Activated naive CD4-positive, alpha-beta T cell treated with anti-CD3 and anti-CD28 coated beads for 36 hours (primary cell): ENCODE data around the gene HTT-AS. TPM values are rescaled to one million over a fixed set of nuclear protein-coding genes. Genes with fewer than 3 reads are reported as not detected.
"Not testable (repeated sequence)": the region's sequence is repeated elsewhere in the genome, so short reads cannot be mapped to it uniquely, and the experiment has no call there.

ENCODE experiments used
- CTCF ChIA-PET: fragments of 350-600 bp; sonication (Branson Sonifier 250); formaldehyde crosslinking; loops from one replicate; lab custom pipeline; 2021; ENCODE audit warnings: antibody characterized with exemption; lab: Charles Lee
- DNase-seq: peaks from one replicate; pipeline ENCODE4 v3.0.0-alpha.2; 2020
- H3K27ac Mint-ChIP-seq: one replicate; pipeline ENCODE4 v1.8.0; 2021; ENCODE audit warnings: mild to moderate bottlenecking, mixed read lengths
- H3K27me3 Mint-ChIP-seq: one replicate; pipeline ENCODE4 v1.8.0; 2021; ENCODE audit warnings: low read depth, mixed read lengths
- H3K36me3 Mint-ChIP-seq: one replicate; pipeline ENCODE4 v1.8.0; 2021; ENCODE audit warnings: low read depth, mixed read lengths
- H3K4me1 Mint-ChIP-seq: one replicate; pipeline ENCODE4 v1.8.0; 2021; ENCODE audit warnings: low read depth, mixed read lengths
- H3K4me3 Mint-ChIP-seq: one replicate; pipeline ENCODE4 v1.8.0; 2021; ENCODE audit warnings: mild to moderate bottlenecking, moderate library complexity, mixed read lengths
- H3K9me3 Mint-ChIP-seq: one replicate; pipeline ENCODE4 v1.8.0; 2021; ENCODE audit warnings: mixed read lengths
- intact Hi-C: fragments of 100-400 bp; cut with micrococcal nuclease; formaldehyde crosslinking; loops from one replicate; pipeline ENCODE4 v1.15.1; 2023
- total RNA-seq, 2 experiments: library from RNA; stranded (reverse); gene quantifications; one replicate each; pipeline ENCODE4 v1.2.3, GENCODE V29; 2021

The HTT-AS gene
- total RNA-seq, 2 experiments from 2014 or later, result not detected

- no peaks in the 10 kb centered on the region for H3K9me3 Mint-ChIP-seq
- intact Hi-C loops, result no loop called here
- no peak overlapping the region for H3K4me3 Mint-ChIP-seq
- no peaks in the 10 kb centered on the region for H3K27me3 Mint-ChIP-seq
- peaks cover 41% of the 10 kb centered on the region for H3K36me3 Mint-ChIP-seq
- CTCF ChIA-PET, result interaction anchor here (0.6 to 1.0 kb wide), 4 partner anchors 22 to 234 kb away, joined by 3 read pairs; no protein-coding TSS in a partner anchor
- no peak overlapping the region for H3K27ac Mint-ChIP-seq
- H3K4me1 Mint-ChIP-seq, result peaks cover 4% of the 10 kb centered on the region
- no peak for DNase-seq
These were observed 37.9 kb upstream of the HTT-AS start for GRCh38 chr4:3112201-3112600.

- H3K4me3 Mint-ChIP-seq, result no peak overlapping the region
- H3K4me1 Mint-ChIP-seq, result peaks cover 10% of the 10 kb centered on the region
- intact Hi-C loops, result no loop called here
- no peaks in the 10 kb centered on the region for H3K9me3 Mint-ChIP-seq
- H3K27me3 Mint-ChIP-seq, result no peaks in the 10 kb centered on the region
- CTCF ChIA-PET, result interaction anchor here (1.0 to 1.2 kb wide), 2 partner anchors 36 to 235 kb away, joined by 3 read pairs; no protein-coding TSS in a partner anchor
- H3K27ac Mint-ChIP-seq, result no peak overlapping the region
- H3K36me3 Mint-ChIP-seq, result peaks cover 44% of the 10 kb centered on the region
- no peak for DNase-seq
These were observed 37.1 kb upstream of the HTT-AS start for GRCh38 chr4:3111461-3111860.

- DNase-seq, result no peak
- Mint-ChIP-seq H3K27ac (no peak overlapping the region), H3K36me3 (peaks cover 29% of the 10 kb centered on the region), H3K9me3 (no peaks in the 10 kb centered on the region), H3K4me1 (peaks cover 17% of the 10 kb centered on the region), H3K27me3 (no peaks in the 10 kb centered on the region), H3K4me3 (no peak overlapping the region)
- CTCF ChIA-PET, result interaction anchor here (0.5 to 3.9 kb wide), 6 partner anchors 15 to 238 kb away, joined by 3 to 13 read pairs (median 6); no protein-coding TSS in a partner anchor
- intact Hi-C loops, result loop anchor here (5.0 kb wide), 2 partner anchors 134 to 774 kb away; no protein-coding TSS in a partner anchor
These were observed 33.9 kb upstream of the HTT-AS start for GRCh38 chr4:3108211-3108610.

GRCh38 chr4:3107691-3108121, 33.4 kb upstream of the HTT-AS start:
- CTCF ChIA-PET, result interaction anchor here (0.5 to 3.9 kb wide), 10 partner anchors 12 to 334 kb away, joined by 3 to 13 read pairs (median 4); partner anchors contain the start of gene HGFAC
- H3K27ac Mint-ChIP-seq, result no peak overlapping the region
- H3K36me3 Mint-ChIP-seq, result peaks cover 29% of the 10 kb centered on the region
- no peak for DNase-seq
- intact Hi-C loops, result loop anchor here (2.0 to 5.0 kb wide), 4 partner anchors 87 to 775 kb away; no protein-coding TSS in a partner anchor
- no peaks in the 10 kb centered on the region for H3K27me3 Mint-ChIP-seq
- no peak overlapping the region for H3K4me3 Mint-ChIP-seq
- no peaks in the 10 kb centered on the region for H3K9me3 Mint-ChIP-seq
- H3K4me1 Mint-ChIP-seq, result peaks cover 17% of the 10 kb centered on the region

GRCh38 chr4:3107271-3107670, 32.9 kb upstream of the HTT-AS start:
- Mint-ChIP-seq H3K36me3 (peaks cover 29% of the 10 kb centered on the region), H3K27ac (no peak overlapping the region), H3K4me1 (peaks cover 17% of the 10 kb centered on the region), H3K4me3 (no peak overlapping the region), H3K9me3 (no peaks in the 10 kb centered on the region), H3K27me3 (no peaks in the 10 kb centered on the region)
- no peak for DNase-seq
- CTCF ChIA-PET, result interaction anchor here (0.6 to 3.9 kb wide), 16 partner anchors 8 to 373 kb away, joined by 3 to 13 read pairs (median 4); partner anchors contain the start of gene HGFAC
- intact Hi-C loops, result loop anchor here (2.0 to 5.0 kb wide), 4 partner anchors 88 to 775 kb away; no protein-coding TSS in a partner anchor

- Mint-ChIP-seq H3K27ac (peak overlapping the region; percentile 34), H3K36me3 (peaks cover 27% of the 10 kb centered on the region), H3K4me3 (no peak overlapping the region), H3K9me3 (no peaks in the 10 kb centered on the region), H3K27me3 (no peaks in the 10 kb centered on the region), H3K4me1 (peaks cover 17% of the 10 kb centered on the region)
- DNase-seq, result peak; percentile 98
- intact Hi-C loops, result loop anchor here (1.0 to 5.0 kb wide), 12 partner anchors 21 to 776 kb away; partner anchors contain the start of genes HTT, HTT-AS and LRPAP1
- CTCF ChIA-PET, result interaction anchor here (0.6 to 3.9 kb wide), 17 partner anchors 9 to 374 kb away, joined by 3 to 13 read pairs (median 3); partner anchors contain the start of gene HGFAC
These were observed 32.2 kb upstream of the HTT-AS start for GRCh38 chr4:3106339-3107186.

GRCh38 chr4:3098346-3098745, 24.0 kb upstream of the HTT-AS start:
- H3K9me3 Mint-ChIP-seq, result no peaks in the 10 kb centered on the region
- no peak overlapping the region for H3K27ac Mint-ChIP-seq
- no peaks in the 10 kb centered on the region for H3K4me1 Mint-ChIP-seq
- no peaks in the 10 kb centered on the region for H3K27me3 Mint-ChIP-seq
- intact Hi-C loops, result no loop called here
- CTCF ChIA-PET, result no interaction called here
- H3K36me3 Mint-ChIP-seq, result peaks cover 28% of the 10 kb centered on the region
- no peak for DNase-seq
- H3K4me3 Mint-ChIP-seq, result no peak overlapping the region

- intact Hi-C loops, result no loop called here
- H3K27me3 Mint-ChIP-seq, result no peaks in the 10 kb centered on the region
- no peak overlapping the region for H3K27ac Mint-ChIP-seq
- no peak for DNase-seq
- peaks cover 31% of the 10 kb centered on the region for H3K36me3 Mint-ChIP-seq
- no peaks in the 10 kb centered on the region for H3K9me3 Mint-ChIP-seq
- H3K4me1 Mint-ChIP-seq, result peaks cover 4% of the 10 kb centered on the region
- H3K4me3 Mint-ChIP-seq, result no peak overlapping the region
- CTCF ChIA-PET, result interaction anchor here (0.6 to 1.0 kb wide), 2 partner anchors 9 to 16 kb away, joined by 3 read pairs; no protein-coding TSS in a partner anchor
These were observed 21.9 kb upstream of the HTT-AS start for GRCh38 chr4:3096202-3096601.

- intact Hi-C loops, H3K9me3 Mint-ChIP-seq, H3K27ac Mint-ChIP-seq, H3K27me3 Mint-ChIP-seq, CTCF ChIA-PET, H3K4me3 Mint-ChIP-seq, H3K4me1 Mint-ChIP-seq, DNase-seq: not testable (repeated sequence)
- H3K36me3 Mint-ChIP-seq, result peaks cover 31% of the 10 kb centered on the region
These were observed 20.4 kb upstream of the HTT-AS start for GRCh38 chr4:3094701-3095100.

- no peaks in the 10 kb centered on the region for H3K27me3 Mint-ChIP-seq
- no peak overlapping the region for H3K4me3 Mint-ChIP-seq
- no peak for DNase-seq
- H3K9me3 Mint-ChIP-seq, result no peaks in the 10 kb centered on the region
- peaks cover 43% of the 10 kb centered on the region for H3K36me3 Mint-ChIP-seq
- peak overlapping the region; percentile 69 for H3K27ac Mint-ChIP-seq
- CTCF ChIA-PET, result no interaction called here
- H3K4me1 Mint-ChIP-seq, result peaks cover 29% of the 10 kb centered on the region
- intact Hi-C loops, result no loop called here
These were observed 17.1 kb upstream of the HTT-AS start for GRCh38 chr4:3091464-3091863.

GRCh38 chr4:3087115-3087797, 12.9 kb upstream of the HTT-AS start:
- Mint-ChIP-seq H3K27ac (peak overlapping the region; percentile 46), H3K27me3 (no peaks in the 10 kb centered on the region), H3K36me3 (peaks cover 31% of the 10 kb centered on the region), H3K4me3 (no peak overlapping the region), H3K9me3 (peaks cover 2% of the 10 kb centered on the region), H3K4me1 (peaks cover 68% of the 10 kb centered on the region)
- CTCF ChIA-PET, result interaction anchor here (1.0 kb wide), 1 partner anchor 15 kb away, joined by 4 read pairs; no protein-coding TSS in a partner anchor
- intact Hi-C loops, result loop anchor here (2.0 to 5.0 kb wide), 3 partner anchors 125 to 675 kb away; partner anchors contain the start of genes GRK4 and NOP14
- DNase-seq, result no peak
